ENCODE data around the gene RNASE2.

GRCh38 chr14:20998139-20998538 lies 42.9 kb downstream of the RNASE2 start:
- TF ChIP-seq, protein P1, sequence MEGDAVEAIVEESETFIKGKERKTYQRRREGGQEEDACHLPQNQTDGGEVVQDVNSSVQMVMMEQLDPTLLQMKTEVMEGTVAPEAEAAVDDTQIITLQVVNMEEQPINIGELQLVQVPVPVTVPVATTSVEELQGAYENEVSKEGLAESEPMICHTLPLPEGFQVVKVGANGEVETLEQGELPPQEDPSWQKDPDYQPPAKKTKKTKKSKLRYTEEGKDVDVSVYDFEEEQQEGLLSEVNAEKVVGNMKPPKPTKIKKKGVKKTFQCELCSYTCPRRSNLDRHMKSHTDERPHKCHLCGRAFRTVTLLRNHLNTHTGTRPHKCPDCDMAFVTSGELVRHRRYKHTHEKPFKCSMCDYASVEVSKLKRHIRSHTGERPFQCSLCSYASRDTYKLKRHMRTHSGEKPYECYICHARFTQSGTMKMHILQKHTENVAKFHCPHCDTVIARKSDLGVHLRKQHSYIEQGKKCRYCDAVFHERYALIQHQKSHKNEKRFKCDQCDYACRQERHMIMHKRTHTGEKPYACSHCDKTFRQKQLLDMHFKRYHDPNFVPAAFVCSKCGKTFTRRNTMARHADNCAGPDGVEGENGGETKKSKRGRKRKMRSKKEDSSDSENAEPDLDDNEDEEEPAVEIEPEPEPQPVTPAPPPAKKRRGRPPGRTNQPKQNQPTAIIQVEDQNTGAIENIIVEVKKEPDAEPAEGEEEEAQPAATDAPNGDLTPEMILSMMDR (IDR thresholded peaks at IDR 0.05; ENCODE audit: borderline replicate concordance, extremely low read depth, low read length, poor library complexity, severe bottlenecking): no peak
- TF ChIP-seq EZH2 (IDR thresholded peaks at IDR 0.05; ENCODE audit: borderline replicate concordance, low read depth, low read length, severe bottlenecking): no peak
